Activated CD8-positive, alpha-beta memory T cell treated with anti-CD3 and anti-CD28 coated beads, Interleukin-2, amount 50 U/mL, for 24 hours (primary cell): ENCODE measurements around the gene LMLN.
"Not testable (repeated sequence)": the region's sequence is repeated elsewhere in the genome, so short reads cannot be mapped to it uniquely, and the experiment has no call there.

Experiments
- DNase-seq: peaks from one replicate; pipeline ENCODE4 v3.0.0-alpha.2; 2020; ENCODE audit errors: extremely low read depth

The LMLN gene

GRCh38 chr3:197959891-197960693 lies at the start of gene LMLN:
LMLN (plus strand) TSS chr3:197960217; CDS start chr3:197960246, 29 bp downstream.
- peak; percentile 79 for DNase-seq

GRCh38 chr3:197912741-197913476 lies 47.1 kb upstream of the LMLN start:
- no peak for DNase-seq

DNA sequence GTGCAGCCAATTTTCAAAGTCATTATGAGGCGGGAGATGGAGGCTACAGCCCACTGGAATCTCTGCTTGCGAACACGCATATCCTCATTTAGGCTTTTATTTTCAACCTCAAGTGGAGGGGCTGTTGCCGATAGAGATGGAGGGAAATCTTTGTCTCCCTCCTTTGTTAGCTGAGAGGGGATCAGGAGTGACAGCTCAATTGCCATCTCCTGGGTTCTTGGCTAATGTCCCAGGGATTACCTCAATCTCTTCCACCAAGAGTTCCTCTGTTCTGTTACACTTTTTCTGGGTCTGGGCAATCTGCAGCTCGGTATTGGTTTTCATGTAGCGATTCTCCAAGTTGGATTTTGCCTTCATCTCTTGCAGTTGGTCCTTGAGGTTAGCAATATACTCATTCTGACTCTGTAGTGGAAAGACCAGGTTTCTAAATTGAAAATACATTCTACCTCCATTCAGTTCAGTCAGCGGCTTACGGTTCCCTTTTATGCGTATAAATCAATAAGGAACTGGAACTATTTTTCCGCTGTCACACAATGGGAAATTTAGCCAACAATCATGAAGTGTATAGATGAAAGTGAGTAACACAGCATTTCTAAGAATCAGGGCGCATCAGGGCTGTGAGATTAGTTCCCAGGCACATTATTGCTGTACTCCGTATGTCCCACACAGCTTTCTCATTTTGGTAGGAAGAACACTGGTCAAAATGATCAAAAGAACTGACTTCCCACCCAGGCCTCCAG lies 46.2 kb upstream of the LMLN start:
- no peak for DNase-seq

GRCh38 chr3:197921429-197922275 lies 38.4 kb upstream of the LMLN start:
- not testable (repeated sequence) for DNase-seq

- DNase-seq, result no peak
Observed at GRCh38 chr3:197926418-197926817, 33.6 kb upstream of the LMLN start.

DNA sequence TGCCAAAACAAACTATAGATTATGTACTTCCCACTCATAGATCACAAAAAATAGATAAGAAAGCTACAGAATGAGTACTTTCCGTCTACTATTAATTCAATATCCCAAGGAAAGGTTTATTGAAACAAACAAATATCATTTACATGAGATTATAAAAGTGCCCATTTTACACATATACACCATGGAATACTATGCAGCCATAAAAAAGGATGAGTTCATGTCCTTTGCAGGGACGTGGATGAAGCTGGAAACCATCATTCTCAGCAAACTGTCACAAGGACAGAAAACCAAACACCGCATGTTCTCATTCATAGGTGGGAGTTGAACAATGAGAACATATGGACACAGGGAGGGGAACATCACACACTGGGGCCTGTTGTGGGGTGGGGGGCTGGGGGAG lies 32.4 kb upstream of the LMLN start:
- not testable (repeated sequence) for DNase-seq

- DNase-seq, result no peak
Observed at GRCh38 chr3:197936819-197937384, 23.1 kb upstream of the LMLN start.

GRCh38 chr3:197940745-197941384 lies 19.2 kb upstream of the LMLN start:
- no peak for DNase-seq

GRCh38 chr3:197942956-197943556 lies 17.0 kb upstream of the LMLN start:
- no peak for DNase-seq

GRCh38 chr3:197949191-197949777 lies 10.7 kb upstream of the LMLN start:
- no peak for DNase-seq

DNA sequence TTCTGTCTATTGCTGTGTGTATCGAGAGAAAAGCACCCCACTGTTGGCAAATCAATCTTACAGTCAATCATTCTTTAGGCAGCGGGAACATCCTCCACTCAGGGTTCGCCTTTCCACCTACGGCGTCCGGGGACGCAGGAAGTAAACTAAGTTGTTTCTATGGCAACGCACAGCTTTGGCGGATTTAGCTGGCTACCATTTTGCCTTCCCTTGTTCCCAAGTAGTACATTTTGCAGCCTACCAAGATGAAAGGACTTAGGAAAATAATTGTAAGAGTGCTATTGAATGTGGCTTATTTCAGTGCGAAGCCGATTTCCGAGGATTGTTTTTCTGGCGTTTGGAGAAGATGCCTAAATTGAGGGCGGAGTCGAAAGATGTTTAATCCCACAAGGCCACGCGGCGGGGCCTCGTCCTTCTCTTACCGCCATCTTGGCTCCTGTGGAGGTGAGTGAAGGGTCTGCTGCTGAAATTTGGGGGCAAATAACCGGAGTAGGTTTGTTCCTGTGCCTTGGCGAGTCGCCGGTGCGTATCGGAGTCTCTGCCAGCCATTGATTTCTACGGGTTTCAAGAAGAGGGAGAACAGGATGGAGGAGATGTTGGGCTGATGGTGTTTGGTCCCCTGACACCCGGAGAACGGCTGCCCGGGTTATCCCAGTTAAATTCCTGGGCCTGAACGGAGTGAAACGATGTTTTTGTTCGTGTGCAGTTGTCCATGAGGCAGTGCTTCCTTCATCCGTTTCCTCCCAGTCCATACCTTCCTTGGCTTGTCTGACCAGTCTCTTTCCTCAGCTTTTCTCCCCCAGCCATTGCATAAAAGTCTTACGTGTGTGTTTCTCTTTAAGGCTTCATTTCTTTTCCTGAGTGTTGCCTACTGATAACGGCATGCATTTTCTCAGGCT lies 10.0 kb upstream of the LMLN start, which contains the start of gene RPL35A:
TSS of gene RPL35A (plus strand) at position 413 of the 899 bp plus-strand sequence. CDS start 778 bp downstream, outside the sequence.
- DNase-seq, result peak; percentile 58

GRCh38 chr3:197950677-197951061 lies 9.3 kb upstream of the LMLN start:
- no peak for DNase-seq

GRCh38 chr3:197951392-197951990 lies 8.5 kb upstream of the LMLN start:
- DNase-seq, result no peak

DNA sequence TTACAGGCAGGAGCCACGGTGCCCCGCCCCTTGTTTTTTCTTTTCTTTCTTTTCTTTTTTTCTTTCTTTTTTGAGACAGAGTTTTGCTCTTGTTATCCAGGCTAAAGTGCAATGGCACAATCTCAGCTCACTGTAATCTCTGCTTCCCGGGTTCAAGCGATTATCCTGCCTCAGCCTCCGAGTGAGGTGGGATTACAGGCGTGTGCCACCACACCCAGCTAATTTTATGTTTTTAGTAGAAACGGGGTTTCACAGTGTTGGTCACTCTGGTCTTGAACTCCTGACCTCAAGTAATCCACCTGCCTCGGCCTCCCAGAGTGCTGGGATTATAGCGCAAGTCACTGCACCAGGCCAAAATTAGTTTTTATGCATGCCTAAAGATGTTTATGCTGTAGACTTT lies 7.6 kb upstream of the LMLN start:
- DNase-seq, result no peak

- no peak for DNase-seq
Observed at GRCh38 chr3:197953325-197953724, 6.7 kb upstream of the LMLN start.

GRCh38 chr3:197953881-197954280 lies 6.1 kb upstream of the LMLN start:
- no peak for DNase-seq

DNA sequence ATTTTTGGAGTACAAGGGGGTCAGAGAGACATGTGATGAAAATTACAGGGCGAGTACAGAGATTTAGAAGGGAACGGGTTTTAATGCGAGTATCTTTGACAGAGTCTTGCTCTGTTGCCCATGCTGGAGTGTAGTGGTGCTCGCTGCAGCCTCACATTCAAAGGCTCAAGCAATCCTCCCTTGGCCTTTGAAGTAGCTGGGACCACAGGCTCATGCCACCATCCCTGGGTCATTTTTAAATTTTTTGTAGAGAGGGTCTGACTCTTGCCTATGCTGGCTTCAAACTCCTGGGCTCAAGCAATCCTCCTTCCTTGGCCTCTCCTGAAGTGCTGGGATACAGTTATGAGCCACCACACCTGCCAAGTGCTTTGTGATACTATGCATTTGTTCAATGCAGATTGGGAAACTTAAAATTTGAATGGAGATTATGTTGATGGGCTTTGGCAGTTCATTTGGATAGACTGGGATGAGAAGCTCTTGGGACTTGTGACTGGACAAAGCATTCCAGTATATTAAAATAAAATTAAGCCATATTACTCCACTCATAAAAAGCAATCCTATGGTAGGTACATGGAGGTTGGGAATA lies 4.0 kb upstream of the LMLN start:
- DNase-seq, result no peak

- DNase-seq, result no peak
Observed at GRCh38 chr3:197956626-197956988, 3.4 kb upstream of the LMLN start.
